NCI-H510A treated with DMSO at 0.1 percent for 48 hours (cell line): ENCODE results near the gene NAIP.
"Not testable (repeated sequence)": the region's sequence is repeated elsewhere in the genome, so short reads cannot be mapped to it uniquely, and the experiment has no call there.

Experiments
- DNase-seq: peaks from one replicate; lab custom pipeline; 2025; lab: John Stamatoyannopoulos, UW

NAIP gene

GRCh38 chr5:71025289-71025953 lies at the start of gene NAIP:
NAIP (minus strand) TSS chr5:71025339; CDS start chr5:71012915, 12,424 bp downstream.
- not testable (repeated sequence) for DNase-seq

- DNase-seq: not testable (repeated sequence)
Measured at GRCh38 chr5:71067262-71067928, 42.3 kb upstream of the NAIP start, which contains the start of gene GTF2H2. GTF2H2 (minus strand) TSS chr5:71067676; CDS start chr5:71062763, 4,913 bp downstream.

GRCh38 chr5:71061322-71061721 lies 36.2 kb upstream of the NAIP start:
- not testable (repeated sequence) for DNase-seq

- DNase-seq: not testable (repeated sequence)
Measured at GRCh38 chr5:71059426-71059825, 34.3 kb upstream of the NAIP start.

- not testable (repeated sequence) for DNase-seq
Measured at GRCh38 chr5:71044808-71045207, 19.7 kb upstream of the NAIP start.

- not testable (repeated sequence) for DNase-seq
Measured at GRCh38 chr5:71044128-71044527, 19.0 kb upstream of the NAIP start.

GRCh38 chr5:71031046-71031776 lies 6.1 kb upstream of the NAIP start:
- not testable (repeated sequence) for DNase-seq

- DNase-seq: not testable (repeated sequence)
Measured at GRCh38 chr5:71020643-71021042, 4.5 kb downstream of the NAIP start.

GRCh38 chr5:71018376-71019005 lies 6.6 kb downstream of the NAIP start:
- DNase-seq: not testable (repeated sequence)

GRCh38 chr5:71014176-71014575 lies 11.0 kb downstream of the NAIP start:
- no peak for DNase-seq

GRCh38 chr5:71013575-71013974 lies 11.6 kb downstream of the NAIP start:
- no peak for DNase-seq

GRCh38 chr5:71011194-71011792 lies 13.8 kb downstream of the NAIP start:
- no peak for DNase-seq

- not testable (repeated sequence) for DNase-seq
Measured at GRCh38 chr5:71006983-71007382, 18.2 kb downstream of the NAIP start.

GRCh38 chr5:70984882-70985281 lies 40.3 kb downstream of the NAIP start:
- not testable (repeated sequence) for DNase-seq

GRCh38 chr5:70967220-70967619 lies 57.9 kb downstream of the NAIP start:
- not testable (repeated sequence) for DNase-seq

- not testable (repeated sequence) for DNase-seq
Measured at GRCh38 chr5:70964531-70964930, 60.6 kb downstream of the NAIP start.

- DNase-seq: not testable (repeated sequence)
Measured at GRCh38 chr5:70953068-70953467, 72.1 kb downstream of the NAIP start.

- DNase-seq: not testable (repeated sequence)
Measured at GRCh38 chr5:70932560-70932959, 92.6 kb downstream of the NAIP start.

- not testable (repeated sequence) for DNase-seq
Measured at GRCh38 chr5:70931709-70932368, 93.3 kb downstream of the NAIP start.

- DNase-seq: not testable (repeated sequence)
Measured at GRCh38 chr5:70925211-70925562, 100.0 kb downstream of the NAIP start.
